GM13977 (cell line): ENCODE measurements around the gene KCNJ2.
A peak's percentile ranks its signal among the peaks of the same experiment; 100 is the strongest.

ENCODE experiments used
- DNase-seq: peaks from one replicate; pipeline ENCODE4 v3.0.0; 2012; ENCODE audit warnings: low spot score
- CTCF ChIP-seq: IDR thresholded peaks from 2 replicates; pipeline ENCODE4 v1.5.1; 2012; ENCODE audit warnings: mild to moderate bottlenecking, control low read depth; ENCODE audit not compliant: insufficient read depth; ENCODE audit errors: extremely low read depth, missing control alignments
- in situ Hi-C: fragments of 300-500 bp; cut with MboI; formaldehyde crosslinking; loops from one replicate; pipeline ENCODE4 v1.12.0; 2022; ENCODE audit warnings: low sequenced_read_pairs, low pct_unique_long_range_greater_than_20kb, mixed read lengths, inconsistent platforms; ENCODE audit not compliant: unreplicated experiment

The KCNJ2 gene

GRCh38 chr17:70165383-70165782 is 3.9 kb upstream of the KCNJ2 start:
- in situ Hi-C loops: no loop called here
- TF ChIP-seq CTCF: no peak
- no peak for DNase-seq

- TF ChIP-seq CTCF: no peak
- no peak for DNase-seq
- in situ Hi-C loops: no loop called here
Measured at GRCh38 chr17:70166615-70167014, 2.7 kb upstream of the KCNJ2 start.

- peak; percentile 48 for DNase-seq
- peak; percentile 51 for TF ChIP-seq CTCF
- in situ Hi-C loops: no loop called here
Measured at GRCh38 chr17:70168044-70168976, 1.0 kb upstream of the KCNJ2 start.

GRCh38 chr17:70169709-70170597 is 621 bp downstream of the KCNJ2 start:
- no peak for TF ChIP-seq CTCF
- in situ Hi-C loops: no loop called here
- no peak for DNase-seq

GRCh38 chr17:70171159-70171558 is 1.8 kb downstream of the KCNJ2 start:
- in situ Hi-C loops: no loop called here
- TF ChIP-seq CTCF: no peak
- no peak for DNase-seq

- TF ChIP-seq CTCF: no peak
Measured at GRCh38 chr17:70172449-70172848, 3.1 kb downstream of the KCNJ2 start.

More at GRCh38 chr17:70172449-70172848, 3.1 kb downstream of the KCNJ2 start:
- in situ Hi-C loops: no loop called here
- DNase-seq: no peak
